Putamen (tissue), 1 donor: ENCODE data around the gene MYO15A.
A peak's percentile ranks its signal among the peaks of the same experiment; 100 is the strongest.

Experiments used
- DNase-seq: peaks from one replicate; pipeline ENCODE4 v3.0.0-alpha.2; 2016; ENCODE audit warnings: low spot score

Gene MYO15A

DNA sequence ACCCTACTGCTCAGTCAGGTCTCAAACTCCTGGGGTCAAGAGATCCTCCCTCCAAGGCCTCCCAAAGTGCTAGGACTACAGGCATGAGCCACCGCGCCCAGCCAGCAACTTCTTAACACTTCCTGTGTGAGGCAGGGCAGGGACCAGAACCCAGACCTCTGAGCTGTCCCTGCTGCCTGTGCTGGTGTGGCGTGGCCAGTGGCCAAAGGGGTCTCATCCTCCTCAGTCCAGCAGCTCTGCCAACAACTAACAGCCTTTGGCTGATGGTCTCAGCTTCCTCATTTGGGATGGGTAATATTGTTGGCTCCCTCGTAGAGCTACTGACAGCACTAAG, 115.5 kb downstream of the MYO15A start:
- no peak for DNase-seq

DNA sequence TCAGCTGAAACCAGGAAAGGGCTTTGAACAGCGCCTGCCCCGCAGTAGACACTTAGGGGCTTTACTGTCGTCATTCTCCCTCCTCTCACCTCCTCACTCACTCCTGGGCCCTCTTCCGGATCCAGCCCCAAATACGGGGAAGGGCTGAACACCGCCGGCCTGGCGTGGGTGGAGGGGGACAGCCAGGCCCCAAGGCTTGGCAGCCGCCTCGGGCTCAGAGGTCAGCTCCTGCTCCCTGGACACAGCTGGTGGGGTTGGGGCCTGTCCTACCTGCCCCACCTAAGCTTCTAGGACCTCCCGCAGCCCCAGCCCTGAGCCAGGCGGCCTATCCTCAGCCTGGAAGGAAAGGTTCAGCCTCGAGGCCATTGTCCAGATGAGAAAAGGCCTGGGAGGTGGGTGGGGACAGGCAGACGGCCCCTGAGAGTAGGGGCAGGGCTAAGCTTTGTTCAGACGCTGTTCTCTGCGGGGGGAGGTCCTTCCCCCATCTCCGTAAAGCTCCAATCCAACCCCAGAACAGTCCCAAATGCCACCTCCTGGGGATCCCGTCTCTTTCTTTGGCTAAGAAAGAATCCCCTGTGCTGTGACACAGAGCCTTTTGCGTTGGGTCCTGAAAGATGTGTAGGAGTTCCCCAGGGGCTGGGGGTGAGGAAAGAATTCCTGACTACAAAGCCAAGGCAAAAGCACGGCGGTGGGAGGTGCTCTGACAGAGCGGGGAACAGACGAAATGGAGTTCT, 116.0 kb downstream of the MYO15A start:
- DNase-seq: no peak

DNA sequence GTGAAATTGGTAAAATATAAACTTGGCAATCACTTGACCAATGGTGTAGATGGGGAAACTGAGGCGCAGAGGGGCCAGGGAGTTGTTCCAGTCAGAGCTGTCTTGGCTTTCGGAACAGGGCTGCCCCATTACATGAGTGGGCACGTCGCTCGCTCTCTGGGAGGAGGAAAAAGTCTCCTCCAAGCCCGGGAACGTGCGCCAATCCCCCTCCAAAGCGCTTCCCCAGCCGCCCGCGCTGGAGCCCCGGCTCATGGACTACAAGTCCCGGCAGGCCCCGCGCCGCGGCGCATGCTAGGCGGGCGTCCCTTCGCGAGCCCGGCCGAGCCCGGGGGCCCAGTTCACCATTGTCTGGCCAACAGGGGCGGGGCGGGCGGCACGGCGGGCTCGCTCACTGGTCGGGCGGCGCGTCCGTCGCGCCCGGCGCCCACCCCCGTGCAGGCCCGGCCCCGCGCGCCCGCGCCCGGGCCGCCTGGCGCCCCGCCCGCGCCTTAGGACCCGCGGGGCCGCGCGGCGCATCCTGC, 116.6 kb downstream of the MYO15A start, which contains the start of gene LLGL1:
Gene LLGL1, plus strand, starts transcription at position 515 of the 521 bp plus-strand sequence. CDS start 48 bp downstream, outside the sequence.
- DNase-seq: peak; percentile 94

DNA sequence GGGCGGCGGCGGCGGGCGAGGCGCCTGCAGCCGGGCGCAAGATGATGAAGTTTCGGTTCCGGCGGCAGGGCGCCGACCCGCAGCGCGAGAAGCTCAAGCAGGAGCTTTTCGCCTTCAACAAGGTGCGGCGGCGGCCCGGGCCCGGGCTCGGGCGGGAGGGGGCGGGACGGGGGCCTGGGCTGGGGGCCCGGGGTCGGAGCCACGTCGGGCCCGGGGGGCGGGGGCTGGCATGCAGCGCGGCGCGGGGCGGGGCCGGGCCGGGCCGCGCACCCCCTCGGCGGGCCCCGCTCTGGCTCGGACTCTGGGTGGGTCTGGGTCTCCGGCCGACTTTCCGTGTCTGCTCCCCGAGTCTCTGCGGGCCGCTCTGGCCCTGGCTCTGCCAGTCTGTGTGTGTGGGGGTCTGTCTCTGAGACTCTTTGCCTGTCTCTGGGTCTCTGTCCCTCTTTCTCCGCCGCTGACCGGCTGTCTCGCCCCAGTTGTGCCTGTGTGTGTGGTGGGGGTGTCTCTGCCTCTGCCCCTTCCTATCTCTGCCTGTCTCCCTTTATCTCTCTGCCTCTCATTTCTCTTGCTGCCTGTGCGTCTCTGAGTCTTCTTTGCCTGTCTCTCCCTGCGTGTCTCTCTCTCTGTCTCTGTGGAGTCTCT, 117.2 kb downstream of the MYO15A start:
- no peak for DNase-seq

DNA sequence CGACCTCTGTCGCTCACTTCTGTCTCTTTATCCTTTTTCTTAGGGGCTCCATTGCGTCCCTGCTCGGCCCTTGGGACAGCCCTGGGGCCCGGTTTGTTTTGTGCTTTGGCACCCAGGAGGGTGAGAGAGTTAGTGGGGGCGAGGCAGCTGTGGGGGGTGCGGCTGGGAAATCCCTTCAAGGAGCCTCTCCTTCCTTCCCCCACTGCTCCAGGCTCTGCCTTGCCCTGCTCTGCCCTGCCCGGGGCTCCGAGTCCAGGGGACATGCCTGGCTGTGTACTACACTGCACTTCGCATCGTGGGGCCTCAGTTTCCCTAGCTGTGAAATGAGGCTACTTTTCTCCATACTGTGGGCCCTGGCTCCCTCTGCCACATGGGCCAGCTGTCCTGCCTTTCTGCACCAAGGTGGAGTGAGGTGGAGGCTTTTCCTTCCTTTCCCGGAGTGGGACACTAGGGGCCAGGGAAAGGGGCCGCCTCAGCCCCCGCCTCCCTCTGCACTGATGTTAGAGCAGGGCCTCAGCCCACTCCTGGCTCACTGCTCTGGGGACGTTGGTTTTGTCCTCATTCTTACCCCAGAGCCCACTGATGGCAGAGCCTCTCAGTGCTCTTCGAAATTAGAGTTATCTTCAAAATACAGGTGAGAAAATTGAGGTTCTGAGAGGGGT, 117.9 kb downstream of the MYO15A start:
- DNase-seq: no peak

DNA sequence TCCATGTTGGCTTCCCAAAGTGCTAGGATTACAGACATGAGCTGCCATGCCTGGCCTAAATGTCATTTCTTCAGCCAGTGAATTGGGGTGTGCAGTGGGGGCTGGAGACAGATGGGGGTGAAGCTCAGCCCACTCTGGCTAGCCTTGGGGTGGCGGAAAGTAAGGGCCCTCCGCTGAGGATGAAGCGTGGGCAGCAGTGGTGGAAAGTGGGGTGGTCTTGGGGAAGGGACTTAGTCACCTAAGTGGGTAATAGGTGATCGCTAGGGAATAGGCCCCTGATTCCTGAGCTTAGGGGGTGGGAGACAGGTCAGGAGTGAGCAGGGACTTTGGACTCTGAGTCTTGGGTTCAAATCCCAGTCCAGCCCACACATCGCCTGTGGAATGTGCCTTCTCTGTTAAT, 119.1 kb downstream of the MYO15A start:
- DNase-seq: no peak

DNA sequence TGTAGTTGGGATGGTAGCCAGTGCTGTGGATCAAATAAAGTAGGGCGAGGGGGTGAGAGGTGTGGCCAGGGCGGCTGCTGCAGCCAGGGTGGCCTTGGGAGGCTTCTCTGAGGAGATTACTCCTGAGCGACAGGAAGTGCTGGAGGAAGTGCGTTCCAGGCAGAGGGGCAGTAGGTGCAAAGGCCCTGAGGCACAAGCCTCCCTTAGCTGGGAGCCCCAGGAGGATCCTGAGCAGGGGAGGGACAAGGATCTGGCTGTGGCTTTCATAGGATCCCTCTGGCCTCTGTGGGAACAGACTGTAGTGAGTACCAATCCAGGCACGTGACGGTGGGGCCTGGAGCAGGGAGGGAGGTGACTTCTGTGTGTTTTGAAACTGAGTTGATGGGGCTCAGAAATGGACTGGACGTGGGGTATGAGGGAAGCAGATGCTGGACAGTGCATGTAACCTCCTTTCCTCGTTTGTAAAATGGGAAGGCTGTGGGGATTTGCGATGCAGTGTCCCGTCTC, 119.7 kb downstream of the MYO15A start:
- no peak for DNase-seq

DNA sequence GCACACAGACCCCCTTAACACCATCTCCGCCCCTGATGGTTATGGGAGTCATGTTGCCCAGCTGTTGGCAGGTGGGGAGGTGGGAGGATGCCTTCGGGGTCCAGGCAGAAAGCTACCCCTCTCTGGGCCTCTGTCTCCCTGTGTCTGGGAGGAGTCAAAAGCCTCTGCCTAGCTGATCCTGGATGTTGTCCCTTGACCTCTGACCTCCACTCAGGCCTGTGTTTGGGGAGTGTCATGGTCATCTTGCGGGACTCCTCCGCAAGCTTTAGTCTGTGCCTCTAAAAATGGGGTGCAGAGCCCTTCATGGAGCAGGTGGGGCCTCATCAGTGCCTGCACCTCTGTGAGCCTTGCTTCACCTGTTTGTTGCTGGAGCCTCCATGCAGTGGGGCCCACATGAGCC, 120.7 kb downstream of the MYO15A start:
- no peak for DNase-seq
